Esophagus squamous epithelium (tissue), 5 donors: ENCODE results near the gene CPLANE2. TPM values are rescaled to one million over a fixed set of nuclear protein-coding genes. Genes with fewer than 3 reads are reported as not detected.
A peak's percentile ranks its signal among the peaks of the same experiment; 100 is the strongest.
"Not testable (repeated sequence)": the region's sequence is repeated elsewhere in the genome, so short reads cannot be mapped to it uniquely, and the experiment has no call there.

Experiments
- DNase-seq: peaks from one replicate; lab custom pipeline; 2025; lab: John Stamatoyannopoulos, UW
- H3K27ac ChIP-seq, 4 donors: fragments of 200-600 bp; sonication (generic); one replicate each; pipeline ENCODE4 v1.5.1; 2016 to 2019; ENCODE audit warnings: mild to moderate bottlenecking in 1 of 4
- H3K27me3 ChIP-seq, 4 donors: fragments of 200-600 bp; sonication (generic); 1 replicate in 3 of 4; 2 replicates in 1 of 4; pipeline versions ENCODE4 v1.5.1 to v1.6.0; 2017 to 2021; ENCODE audit warnings: antibody characterized with exemption in 1 of 4
- H3K36me3 ChIP-seq, 3 donors: fragments of 200-600 bp; sonication (generic); one replicate each; pipeline ENCODE4 v1.5.1; 2016 to 2019
- H3K4me1 ChIP-seq, 3 donors: fragments of 200-600 bp; sonication (generic); one replicate each; pipeline ENCODE4 v1.5.1; 2017 to 2019
- H3K4me3 ChIP-seq, 4 donors: fragments of 200-600 bp; sonication (generic); 1 replicate in 3 of 4; 2 replicates in 1 of 4; pipeline ENCODE4 v1.5.1; 2016 to 2019; ENCODE audit warnings: mild to moderate bottlenecking in 2 of 4, moderate library complexity in 1 of 4
- H3K9me3 ChIP-seq, 3 donors: fragments of 200-600 bp; sonication (generic); one replicate each; pipeline ENCODE4 v1.5.1; 2016 to 2019
- CTCF ChIP-seq, 6 experiments: fragments of 450-650 bp in 4 of 6; fragments of 200-600 bp in 2 of 6; sonication (generic) in 2 of 6; IDR thresholded peaks; one replicate each; pipeline ENCODE4 v1.5.1; 2016 to 2019; ENCODE audit warnings: antibody characterized with exemption in 6 of 6, mild to moderate bottlenecking in 4 of 6, moderate library complexity in 4 of 6
- POLR2A ChIP-seq, 4 donors: fragments of 450-650 bp; IDR thresholded peaks; one replicate each; pipeline ENCODE4 v1.6.1; 2017; ENCODE audit warnings: antibody characterized with exemption in 4 of 4, mild to moderate bottlenecking in 4 of 4, moderate library complexity in 3 of 4
- WGBS, 2 donors: methylation state at CpG; one replicate each; pipeline ENCODE4 v1.1.5; 2018; 5-methylcytosine and 5-hydroxymethylcytosine counted together
- intact Hi-C: fragments of 100-400 bp; cut with DNase I; formaldehyde crosslinking; loops from one replicate; pipeline ENCODE4 v1.15.0; 2022
- total RNA-seq, 4 donors: library from RNA; depleted of rRNA; stranded (reverse); fragments of >200 nt; gene quantifications; one replicate each; pipeline ENCODE4 v1.1.0, GENCODE V29; 2016
- donor health status: DM: yes; HTN: yes; CAD: no.

The CPLANE2 gene
- total RNA-seq, 4 donors from 2014 or later = 3.6 to 5.6 (median 3.9) TPM

- H3K4me3 ChIP-seq = no peak overlapping the region
- TF ChIP-seq POLR2A (IDR thresholded peaks at IDR 0.05) (no peak), CTCF (IDR thresholded peaks at IDR 0.05) (no peak)
- H3K4me1 ChIP-seq = peaks cover 0 to 33% (median 0%) of the 10 kb centered on the region in 3 donors
- intact Hi-C loops = no loop called here
- no peaks in the 10 kb centered on the region for H3K27me3 ChIP-seq
- no peaks in the 10 kb centered on the region for H3K9me3 ChIP-seq
- peaks cover 0 to 13% (median 3%) of the 10 kb centered on the region in 3 donors for H3K36me3 ChIP-seq
- 82 to 86% methylated on average over 1 of the region's 1 CpG for WGBS, 2 donors
- no peak for DNase-seq
- peak overlapping the region in 1 of 4 donors; percentile 44 for H3K27ac ChIP-seq
Measured at GRCh38 chr1:16260814-16261213, 23.8 kb upstream of the CPLANE2 start.

- intact Hi-C loops = loop anchor here (10.0 kb wide), 1 partner anchor 96 kb away; the partner anchor contains the start of gene FBXO42
- Histone ChIP-seq H3K27me3 (no peaks in the 10 kb centered on the region), H3K4me3 (no peak overlapping the region), H3K27ac (no peak overlapping the region), H3K9me3 (no peaks in the 10 kb centered on the region), H3K36me3 (peaks cover 5 to 34% (median 9%) of the 10 kb centered on the region in 3 donors), H3K4me1 (peaks cover 0 to 30% (median 0%) of the 10 kb centered on the region in 3 donors)
- no peak for TF ChIP-seq CTCF (IDR thresholded peaks at IDR 0.05)
- no peak for TF ChIP-seq POLR2A (IDR thresholded peaks at IDR 0.05)
- no peak for DNase-seq
- 91 to 100% methylated on average over 9 of the region's 9 CpGs for WGBS, 2 donors
Measured at GRCh38 chr1:16258591-16259135, 21.7 kb upstream of the CPLANE2 start.

DNA sequence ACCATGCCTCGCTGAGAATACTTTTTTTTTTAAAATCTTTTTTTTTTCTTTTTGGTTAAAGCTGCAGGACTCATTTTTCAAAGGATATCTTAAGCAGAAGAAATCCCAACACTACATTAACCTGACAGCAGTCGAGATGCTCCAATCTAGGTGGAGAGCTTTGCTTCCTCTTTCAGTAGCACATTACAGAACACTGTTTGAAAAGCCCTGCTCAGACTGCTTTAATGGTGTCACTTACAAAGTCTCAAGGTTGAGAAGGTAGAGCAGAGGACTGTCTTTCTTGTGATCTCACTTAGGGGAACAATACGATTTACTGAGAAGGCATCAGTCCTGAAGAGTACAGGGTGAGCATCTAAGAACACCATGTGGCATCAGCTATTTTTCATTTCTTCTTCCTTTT lies 21.0 kb upstream of the CPLANE2 start:
- Histone ChIP-seq H3K4me1 (peaks cover 0 to 33% (median 0%) of the 10 kb centered on the region in 3 donors), H3K9me3 (no peaks in the 10 kb centered on the region), H3K4me3 (no peak overlapping the region), H3K27ac (no peak overlapping the region), H3K27me3 (no peaks in the 10 kb centered on the region), H3K36me3 (peaks cover 5 to 41% (median 9%) of the 10 kb centered on the region in 3 donors)
- 80 to 98% methylated on average over 3 of the region's 3 CpGs for WGBS, 2 donors
- TF ChIP-seq POLR2A (IDR thresholded peaks at IDR 0.05) (no peak), CTCF (IDR thresholded peaks at IDR 0.05) (no peak)
- intact Hi-C loops = loop anchor here (10.0 kb wide), 1 partner anchor 97 kb away; the partner anchor contains the start of gene FBXO42
- no peak for DNase-seq

- intact Hi-C loops = loop anchor here (10.0 kb wide), 1 partner anchor 97 kb away; the partner anchor contains the start of gene FBXO42
Measured at GRCh38 chr1:16257556-16257955, 20.6 kb upstream of the CPLANE2 start.

GRCh38 chr1:16256478-16256877 lies 19.5 kb upstream of the CPLANE2 start:
- Histone ChIP-seq H3K4me1 (peaks cover 0 to 37% (median 3%) of the 10 kb centered on the region in 3 donors), H3K27ac (no peak overlapping the region), H3K4me3 (no peak overlapping the region), H3K9me3 (no peaks in the 10 kb centered on the region), H3K27me3 (no peaks in the 10 kb centered on the region), H3K36me3 (peaks cover 9 to 56% (median 12%) of the 10 kb centered on the region in 3 donors)
- WGBS, 2 donors = 80 to 83% methylated on average over 4 of the region's 4 CpGs
- no peak for TF ChIP-seq POLR2A (IDR thresholded peaks at IDR 0.05)
- no peak for TF ChIP-seq CTCF (IDR thresholded peaks at IDR 0.05)
- DNase-seq = no peak
- intact Hi-C loops = loop anchor here (10.0 kb wide), 1 partner anchor 98 kb away; the partner anchor contains the start of gene FBXO42

More at GRCh38 chr1:16257556-16257955, 20.6 kb upstream of the CPLANE2 start:
- WGBS, 2 donors = 90 to 97% methylated on average over 3 of the region's 3 CpGs
- H3K27ac ChIP-seq, H3K4me3 ChIP-seq, H3K9me3 ChIP-seq, DNase-seq, H3K27me3 ChIP-seq: not testable (repeated sequence)
- H3K4me1 ChIP-seq = peaks cover 0 to 33% (median 0%) of the 10 kb centered on the region in 3 donors
- peaks cover 5 to 45% (median 9%) of the 10 kb centered on the region in 3 donors for H3K36me3 ChIP-seq
